HL-60/S4 treated with phorbol 12-myristate 13-acetate at 8.2 ng/mL for 4 days and 3 days (cell line): ENCODE data around the gene RSPO3.

Source experiments
- in situ Hi-C: fragments of 300-500 bp; cut with MboI; formaldehyde crosslinking; loops from 2 replicates; pipeline ENCODE4 v1.15.0; 2022; ENCODE audit warnings: low sequenced_read_pairs

RSPO3 gene

DNA sequence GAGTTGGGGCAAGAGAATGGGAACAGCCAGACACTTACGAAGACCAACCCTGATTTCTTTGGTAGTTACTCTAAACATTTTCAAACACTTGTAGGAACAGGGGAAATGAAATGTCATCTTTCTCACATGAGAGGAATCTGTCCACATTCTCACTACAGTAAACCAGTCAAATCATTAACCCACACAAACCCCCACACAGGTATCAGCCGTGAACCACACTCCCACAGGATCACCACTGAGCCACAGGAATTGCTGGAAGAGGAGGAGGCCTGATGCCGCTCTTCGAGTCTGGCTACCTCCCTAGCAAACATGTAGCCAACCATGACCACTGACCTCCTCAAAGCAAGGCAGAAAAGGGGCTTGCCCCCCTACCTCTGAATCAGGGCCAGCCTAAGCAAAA is 6.9 kb upstream of the RSPO3 start:
- in situ Hi-C loops: no loop called here

GRCh38 chr6:127114214-127114760 is 4.2 kb upstream of the RSPO3 start:
- in situ Hi-C loops: no loop called here

GRCh38 chr6:127115084-127115655 is 3.3 kb upstream of the RSPO3 start:
- in situ Hi-C loops: no loop called here

GRCh38 chr6:127115746-127116145 is 2.7 kb upstream of the RSPO3 start:
- in situ Hi-C loops: no loop called here

- in situ Hi-C loops: no loop called here
These were observed 533 bp upstream of the RSPO3 start for GRCh38 chr6:127117979-127118297.

DNA sequence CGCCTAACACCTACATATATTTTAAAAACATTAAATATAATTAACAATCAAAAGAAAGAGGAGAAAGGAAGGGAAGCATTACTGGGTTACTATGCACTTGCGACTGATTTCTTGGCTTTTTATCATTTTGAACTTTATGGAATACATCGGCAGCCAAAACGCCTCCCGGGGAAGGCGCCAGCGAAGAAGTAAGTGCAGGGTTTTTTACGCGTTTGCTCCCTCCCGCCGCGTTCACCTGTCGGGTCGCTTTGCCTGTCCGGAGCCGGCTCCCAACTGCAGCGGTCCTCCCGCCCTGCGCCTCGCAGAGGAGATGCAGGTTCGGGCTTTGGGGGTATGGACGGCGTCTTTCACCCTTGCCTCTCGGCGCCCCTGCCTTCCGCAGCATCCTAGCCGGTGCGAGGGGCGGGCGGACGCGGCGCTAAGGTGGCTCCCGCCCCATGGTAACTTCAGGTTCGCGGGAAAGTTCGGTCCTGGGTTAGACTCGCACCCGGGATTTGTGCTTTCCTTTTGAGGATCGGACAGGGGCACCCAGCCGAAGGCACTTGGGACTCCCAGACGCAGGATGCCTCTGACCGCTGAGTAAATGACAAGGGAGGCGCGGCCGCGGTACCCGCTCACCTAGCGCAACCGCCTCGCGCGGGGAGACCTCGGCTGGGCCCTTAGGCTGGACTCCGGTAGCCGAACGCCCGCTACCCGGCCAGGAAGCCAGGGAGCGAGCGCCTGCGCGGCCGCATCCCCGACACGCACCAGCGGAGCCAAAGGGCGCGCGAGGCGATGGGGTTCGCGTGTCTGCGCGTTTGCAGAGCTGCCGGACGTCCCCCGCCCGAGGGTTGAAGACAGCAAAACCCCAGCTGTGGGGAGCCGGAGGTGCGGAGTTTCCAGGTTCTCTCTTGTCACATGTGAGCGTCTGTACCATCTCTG is 891 bp downstream of the RSPO3 start:
- in situ Hi-C loops: no loop called here

- in situ Hi-C loops: no loop called here
These were observed 1.7 kb downstream of the RSPO3 start for GRCh38 chr6:127120023-127120786.

GRCh38 chr6:127120787-127121636 is 2.5 kb downstream of the RSPO3 start:
- in situ Hi-C loops: no loop called here

GRCh38 chr6:127121637-127121960 is 3.1 kb downstream of the RSPO3 start:
- in situ Hi-C loops: no loop called here

DNA sequence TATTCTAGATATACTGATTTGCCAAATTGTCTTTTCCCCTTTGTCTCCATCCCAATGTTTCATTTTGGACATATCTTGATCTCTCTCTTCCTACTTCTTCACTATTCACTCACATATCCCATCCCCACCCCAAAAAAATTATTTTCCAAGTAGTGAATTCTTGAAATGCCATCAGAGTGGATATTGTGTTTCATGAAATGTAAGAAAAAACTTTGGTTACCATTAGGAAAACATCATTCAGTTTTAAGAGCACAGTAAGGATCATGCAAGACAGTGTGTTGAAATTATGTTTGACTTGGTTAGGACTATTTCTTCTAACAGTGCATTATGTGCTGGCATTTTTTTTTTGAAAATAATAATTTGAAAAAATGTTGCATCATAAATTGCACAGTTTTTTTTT is 5.7 kb downstream of the RSPO3 start:
- in situ Hi-C loops: no loop called here

- in situ Hi-C loops: no loop called here
These were observed 6.2 kb downstream of the RSPO3 start for GRCh38 chr6:127124680-127125079.

DNA sequence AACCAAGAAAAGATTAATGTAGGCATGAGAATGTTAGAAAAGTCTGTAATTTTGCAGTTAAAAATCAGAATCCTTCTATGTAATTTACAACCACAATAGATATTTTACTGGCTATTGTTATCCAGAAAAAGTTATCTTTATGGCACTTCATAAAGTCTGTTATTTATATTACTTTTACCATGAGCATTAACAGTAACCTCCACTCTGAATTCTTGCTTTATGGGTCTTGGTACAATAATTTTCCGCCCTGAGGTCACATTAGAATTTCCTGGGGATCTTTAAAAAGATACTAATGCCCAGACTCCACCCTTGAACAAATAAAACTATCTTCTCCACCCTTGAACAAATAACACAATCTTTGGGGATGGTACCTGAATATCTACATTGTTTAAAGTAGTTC is 9.6 kb downstream of the RSPO3 start:
- in situ Hi-C loops: no loop called here

DNA sequence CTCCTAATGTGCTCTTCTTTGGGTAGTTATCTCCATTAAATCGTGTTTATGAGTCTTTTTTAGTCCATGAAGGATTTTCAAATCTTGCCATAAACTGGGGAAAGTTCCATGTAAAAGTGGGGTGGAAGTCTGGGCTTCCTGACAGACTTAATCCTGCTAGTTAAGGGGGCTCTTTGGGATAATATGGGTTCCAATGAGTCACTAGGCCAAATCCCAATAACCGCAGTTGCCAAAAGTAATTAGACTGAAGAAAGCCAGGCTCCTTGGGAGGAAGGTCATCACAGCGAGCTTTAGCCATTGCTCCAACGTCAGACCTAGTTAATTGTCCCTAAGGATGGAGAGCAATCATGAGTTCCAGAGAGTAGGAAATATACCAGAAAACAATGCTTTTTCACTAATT is 10.8 kb downstream of the RSPO3 start:
- in situ Hi-C loops: no loop called here

- in situ Hi-C loops: no loop called here
These were observed 12.8 kb downstream of the RSPO3 start for GRCh38 chr6:127131275-127131674.

DNA sequence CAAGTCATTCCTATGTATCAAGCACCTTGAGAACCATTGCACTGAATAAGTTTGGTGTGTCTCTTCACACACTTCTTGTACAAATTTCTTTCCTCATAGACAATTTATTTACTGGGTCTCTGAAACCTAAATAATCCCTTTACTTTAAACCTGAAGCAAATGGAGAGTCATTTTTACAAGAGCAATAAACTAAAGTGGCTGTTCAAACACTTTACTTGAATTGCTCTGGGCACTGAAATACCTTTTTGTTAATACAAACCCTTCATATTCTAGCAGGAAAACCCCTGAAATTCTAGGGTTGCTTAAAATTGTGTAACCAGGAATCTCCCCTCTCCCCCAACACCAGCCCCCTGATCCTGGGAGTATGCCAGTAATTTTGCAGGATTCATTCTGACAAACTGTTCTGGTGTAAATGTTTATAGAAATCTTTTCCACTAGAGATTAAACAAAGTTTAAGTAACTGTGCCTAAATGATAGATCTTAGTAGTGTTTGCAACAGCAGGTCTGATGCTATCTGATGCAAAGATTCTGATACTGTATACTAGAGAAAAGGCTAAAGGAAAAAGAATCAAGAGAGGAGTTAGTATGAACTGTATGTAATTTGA is 13.4 kb downstream of the RSPO3 start:
- in situ Hi-C loops: no loop called here

GRCh38 chr6:127134136-127134535 is 15.7 kb downstream of the RSPO3 start:
- in situ Hi-C loops: no loop called here

GRCh38 chr6:127136786-127137185 is 18.3 kb downstream of the RSPO3 start:
- in situ Hi-C loops: no loop called here

GRCh38 chr6:127146932-127147331 is 28.5 kb downstream of the RSPO3 start:
- in situ Hi-C loops: no loop called here

DNA sequence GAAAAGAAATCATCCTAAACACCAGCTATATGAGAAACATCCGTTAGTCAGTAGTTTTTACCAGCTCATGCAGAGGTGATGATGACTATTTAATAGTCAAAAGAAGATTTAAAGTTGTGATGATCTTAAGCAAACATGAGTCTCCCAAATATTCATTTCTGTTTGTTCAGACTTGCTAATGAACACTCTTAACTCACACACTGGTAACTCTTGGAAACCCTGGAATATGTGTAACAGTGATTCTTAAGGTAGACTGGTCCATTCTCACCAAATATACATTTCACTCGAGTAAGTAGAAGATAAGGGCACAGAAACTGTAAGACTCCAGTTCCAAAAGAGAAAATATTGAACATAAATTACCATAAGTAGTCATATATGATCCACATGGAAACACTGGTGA is 29.1 kb downstream of the RSPO3 start:
- in situ Hi-C loops: no loop called here

GRCh38 chr6:127148511-127148910 is 30.0 kb downstream of the RSPO3 start:
- in situ Hi-C loops: no loop called here
